ENCODE data around the gene ANO7.

- TF ChIP-seq POLR2A (IDR thresholded peaks at IDR 0.05; ENCODE audit: low read length): no peak
- no peak for TF ChIP-seq GATA1 (IDR thresholded peaks at IDR 0.05; ENCODE audit: low read depth, low read length)
Measured at GRCh38 chr2:241184901-241185300, 3.6 kb upstream of the ANO7 start.
